HG02571 (cell line): Measurements from ENCODE around the gene SFXN5.

Source experiments
- ATAC-seq: cut with Tn5 transposase; IDR thresholded peaks from one replicate; pipeline ENCODE4 v1.9.1; 2021; ENCODE audit warnings: mild to moderate bottlenecking, moderate library complexity; ENCODE audit not compliant: unreplicated experiment

Gene SFXN5

DNA sequence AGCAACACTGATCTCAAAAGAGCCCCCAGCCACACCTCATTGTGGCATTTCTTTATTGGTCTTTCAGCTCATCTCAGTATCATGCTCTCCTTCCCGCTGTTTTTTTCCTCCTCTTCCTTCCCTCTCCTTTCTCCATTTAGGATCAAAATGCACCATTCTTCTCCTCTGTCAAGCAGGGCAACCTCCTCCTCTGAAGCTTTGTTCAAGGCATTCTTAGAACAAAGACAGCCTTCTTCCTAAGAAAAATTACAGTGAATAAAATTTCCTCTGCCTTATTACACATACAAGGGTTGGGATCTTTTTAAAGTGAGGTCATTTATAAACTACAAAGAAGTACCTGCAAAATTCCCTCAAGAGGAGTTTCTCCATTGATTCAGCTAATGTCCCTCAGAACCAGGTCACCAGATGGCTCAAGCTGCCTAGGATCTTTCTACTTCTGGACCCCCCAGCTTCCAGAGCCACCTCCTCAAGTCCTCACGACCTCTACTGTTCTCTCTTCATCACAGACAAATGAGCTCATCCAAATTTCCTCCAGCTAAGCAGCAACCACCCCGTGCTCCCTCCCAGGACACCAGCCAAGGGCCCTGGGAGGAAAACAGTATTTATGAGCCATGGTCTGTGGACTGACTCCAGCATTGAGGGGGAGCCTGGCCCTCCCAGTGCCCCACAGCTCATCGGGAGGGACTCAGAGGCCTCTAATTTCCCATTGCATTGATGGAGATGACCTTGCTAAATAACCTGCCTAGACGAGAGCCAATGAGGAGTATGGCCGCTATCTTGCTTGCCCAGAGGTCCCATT, 18.0 kb downstream of the SFXN5 start:
- no peak for ATAC-seq

DNA sequence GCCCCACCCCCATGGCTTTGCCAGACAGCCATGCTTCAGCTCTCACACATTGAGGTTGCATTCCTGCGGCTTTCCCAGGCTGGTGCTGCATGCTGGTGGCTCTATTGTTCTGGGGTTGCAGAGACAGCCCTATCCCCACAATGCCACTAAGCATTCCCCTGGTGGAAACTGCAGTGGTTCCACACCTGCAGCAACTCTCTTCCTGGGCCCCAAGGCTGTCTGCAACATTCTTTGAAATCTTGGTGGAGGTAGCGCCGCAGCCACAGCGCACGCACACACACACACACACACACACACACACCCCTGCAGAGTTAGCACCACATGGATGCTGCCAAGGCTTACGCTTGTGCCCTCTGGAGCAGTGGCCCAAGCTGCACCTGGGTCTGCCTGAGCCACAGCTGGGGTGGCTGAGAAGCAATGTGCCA, 21.4 kb downstream of the SFXN5 start:
- ATAC-seq = no peak

DNA sequence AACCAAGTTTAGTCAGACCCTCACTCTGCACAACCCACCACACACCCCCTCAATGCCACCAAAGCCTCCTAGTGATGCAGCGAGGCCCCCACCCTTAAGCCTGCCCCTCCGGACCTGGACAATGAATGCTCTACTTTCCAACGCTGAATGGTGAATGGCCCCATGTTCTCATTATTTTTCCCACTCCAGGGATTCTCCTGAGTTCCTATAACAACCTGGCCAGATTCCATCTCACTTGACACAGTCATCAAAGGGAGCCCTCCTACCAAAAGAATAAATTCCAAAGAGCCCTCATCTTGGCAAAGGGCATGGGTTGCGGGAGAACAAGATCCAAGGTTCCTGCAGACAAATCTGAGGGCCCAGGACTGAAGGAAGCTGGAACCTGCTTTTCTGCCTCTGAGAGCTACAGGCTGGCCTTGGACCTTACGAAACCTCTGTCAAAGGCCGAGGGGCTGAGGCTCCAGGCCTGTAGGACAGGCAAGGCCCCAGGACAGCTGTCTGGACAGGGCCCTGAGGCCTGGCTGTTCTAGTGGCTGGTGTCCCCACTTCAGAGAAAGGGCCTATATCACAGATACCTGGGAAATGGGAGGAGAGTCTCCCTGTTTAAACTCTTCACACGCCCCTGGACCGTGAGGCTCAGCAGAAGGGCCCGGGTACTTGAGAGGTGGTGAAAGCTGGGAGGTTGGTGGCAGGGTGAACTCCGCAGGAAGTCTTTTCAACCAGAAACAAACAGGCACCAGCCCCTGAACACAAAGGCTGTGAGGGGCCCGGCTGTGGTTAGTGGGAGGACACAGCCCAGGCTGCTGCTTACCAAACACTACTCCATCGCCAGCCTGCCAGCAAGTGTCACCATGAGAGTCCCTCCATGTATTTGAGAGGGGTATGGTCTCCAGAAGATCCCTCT, 27.3 kb downstream of the SFXN5 start:
- ATAC-seq = no peak

DNA sequence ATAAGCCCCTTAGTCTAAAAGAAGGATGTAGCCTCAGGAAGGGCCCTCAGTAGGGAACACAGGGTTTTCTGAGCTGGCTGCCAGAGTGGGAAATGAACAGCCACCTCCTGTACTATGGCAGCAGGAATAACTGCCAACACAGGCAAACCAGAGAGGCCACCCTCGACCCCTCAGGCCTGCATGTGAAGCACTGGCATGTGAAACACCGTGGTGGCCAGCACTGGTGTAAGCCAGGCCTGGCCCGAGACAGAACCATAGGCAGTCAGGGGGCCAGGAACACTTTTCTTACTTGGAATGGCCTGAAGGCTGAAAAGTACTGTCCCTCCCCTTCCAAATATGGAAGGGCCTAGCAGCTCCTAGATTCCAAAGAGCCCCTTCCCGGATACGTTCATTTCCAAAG, 28.2 kb downstream of the SFXN5 start:
- no peak for ATAC-seq

DNA sequence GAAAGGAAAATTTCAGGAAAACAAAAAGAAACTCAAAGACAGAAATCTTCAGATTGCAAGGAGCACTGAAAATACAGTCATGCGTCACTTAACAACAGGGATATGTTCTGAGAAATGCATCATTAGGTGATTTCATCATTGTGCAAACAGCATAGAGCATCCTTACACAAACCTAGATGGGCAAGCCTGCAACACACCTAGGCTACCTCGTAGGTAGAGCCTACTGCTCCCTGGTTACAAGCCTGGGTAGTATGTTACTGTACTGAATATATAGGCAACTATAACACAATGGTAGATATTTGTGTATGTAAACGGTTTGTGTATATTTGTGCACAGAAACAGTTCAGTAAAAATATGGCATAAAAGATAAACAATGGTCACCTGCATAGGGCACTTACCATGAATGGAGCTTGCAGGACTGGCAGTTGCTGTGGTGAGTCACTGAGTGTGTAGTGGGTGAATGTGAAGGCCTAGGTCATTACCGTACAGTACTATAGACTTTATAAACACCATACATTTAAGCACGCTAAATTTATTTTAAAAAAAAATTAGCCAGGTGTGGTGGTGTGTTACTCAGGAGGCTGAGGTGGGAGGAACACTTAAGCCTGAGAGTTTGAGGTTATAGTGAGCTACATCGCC, 33.4 kb downstream of the SFXN5 start:
- no peak for ATAC-seq

DNA sequence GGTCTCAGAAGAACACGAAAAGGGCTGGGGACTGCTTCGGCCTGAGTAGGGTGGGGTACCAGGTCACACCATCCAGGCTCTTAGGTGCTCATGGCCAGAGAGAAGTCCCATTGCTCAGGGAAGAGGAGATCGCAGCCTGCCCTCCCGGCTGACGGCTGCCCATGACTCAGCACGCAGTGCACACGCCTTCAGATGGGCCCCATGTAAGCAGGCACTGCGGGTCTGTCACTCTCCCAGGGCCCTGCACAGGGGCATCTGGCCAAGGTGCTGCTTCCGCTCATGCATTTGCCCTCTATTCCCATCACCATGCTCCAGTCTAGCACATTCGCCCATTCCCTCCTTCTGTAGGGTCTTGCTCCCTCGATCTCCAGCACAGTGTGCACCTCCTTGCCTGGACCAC, 34.7 kb downstream of the SFXN5 start:
- ATAC-seq = no peak

DNA sequence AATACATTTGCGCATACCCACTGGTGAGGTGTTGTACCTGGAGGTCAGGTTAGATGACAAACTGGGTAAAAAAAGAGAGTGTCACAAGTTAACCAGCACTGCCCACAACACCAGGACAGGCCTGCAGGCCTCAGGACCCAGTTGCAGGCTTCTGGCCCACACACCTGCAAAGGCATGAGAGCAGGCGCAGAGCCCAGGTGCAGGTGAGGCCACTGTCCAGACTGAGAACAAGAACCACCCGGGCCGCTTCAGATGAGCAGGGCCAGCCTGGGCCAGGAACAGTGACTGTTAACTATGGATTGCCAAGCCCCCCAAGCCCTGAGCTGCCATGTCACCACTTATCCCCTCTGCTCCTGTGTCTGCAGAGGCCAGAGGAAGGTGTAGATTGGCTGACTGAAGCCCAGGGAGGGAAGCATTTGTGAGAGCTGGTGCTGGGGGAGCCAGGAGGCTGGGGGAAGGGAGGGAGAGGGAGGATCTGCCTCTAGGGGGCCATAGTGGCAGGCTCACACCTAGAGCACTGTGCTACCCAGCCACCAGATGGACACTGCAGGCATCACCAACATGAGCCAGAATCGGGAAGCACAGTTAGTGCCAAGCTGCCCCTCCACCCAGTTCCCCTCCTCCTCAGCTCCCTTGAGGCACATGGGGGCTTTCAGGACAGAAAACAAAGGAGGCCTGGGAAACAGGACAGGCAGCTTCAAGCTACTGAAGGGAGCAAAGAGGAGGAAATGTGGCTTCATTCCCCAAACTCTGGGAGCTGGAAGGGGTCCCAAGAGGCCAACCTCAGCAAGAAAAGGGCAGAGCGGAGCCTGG, 35.4 kb downstream of the SFXN5 start:
- ATAC-seq = no peak

DNA sequence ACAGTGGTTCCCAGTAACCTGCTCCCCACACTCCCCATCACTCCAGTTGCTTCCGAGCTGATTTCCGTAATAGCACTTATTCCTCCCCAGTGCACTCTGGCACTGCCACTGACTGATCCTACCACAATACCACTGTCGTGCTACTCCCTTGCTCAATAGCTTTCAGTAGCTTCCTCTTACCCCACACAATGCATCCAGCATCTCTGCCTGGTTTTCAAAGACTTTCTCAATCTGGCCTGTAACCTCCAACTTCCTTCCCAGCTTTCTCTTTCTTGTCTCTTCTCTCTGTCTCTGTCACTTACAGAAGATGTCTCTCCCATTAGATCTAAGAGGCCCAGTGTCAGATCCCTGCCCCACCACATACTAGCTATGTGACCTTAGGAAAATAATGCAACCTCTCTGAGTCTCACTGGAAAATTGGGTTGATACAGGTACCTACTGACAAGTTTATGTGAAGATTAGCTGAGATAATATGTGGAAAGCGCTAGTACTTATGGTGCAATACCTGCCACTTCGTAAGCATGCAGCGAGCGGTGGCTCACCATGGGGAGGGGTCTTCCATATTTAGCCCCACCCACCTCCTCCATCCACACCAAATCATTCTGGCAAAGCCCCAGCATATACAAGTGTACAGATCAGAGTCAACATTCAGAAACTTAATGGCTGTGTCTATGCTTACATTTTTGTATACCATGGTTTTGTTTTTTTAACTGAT, 36.7 kb downstream of the SFXN5 start:
- ATAC-seq = no peak

DNA sequence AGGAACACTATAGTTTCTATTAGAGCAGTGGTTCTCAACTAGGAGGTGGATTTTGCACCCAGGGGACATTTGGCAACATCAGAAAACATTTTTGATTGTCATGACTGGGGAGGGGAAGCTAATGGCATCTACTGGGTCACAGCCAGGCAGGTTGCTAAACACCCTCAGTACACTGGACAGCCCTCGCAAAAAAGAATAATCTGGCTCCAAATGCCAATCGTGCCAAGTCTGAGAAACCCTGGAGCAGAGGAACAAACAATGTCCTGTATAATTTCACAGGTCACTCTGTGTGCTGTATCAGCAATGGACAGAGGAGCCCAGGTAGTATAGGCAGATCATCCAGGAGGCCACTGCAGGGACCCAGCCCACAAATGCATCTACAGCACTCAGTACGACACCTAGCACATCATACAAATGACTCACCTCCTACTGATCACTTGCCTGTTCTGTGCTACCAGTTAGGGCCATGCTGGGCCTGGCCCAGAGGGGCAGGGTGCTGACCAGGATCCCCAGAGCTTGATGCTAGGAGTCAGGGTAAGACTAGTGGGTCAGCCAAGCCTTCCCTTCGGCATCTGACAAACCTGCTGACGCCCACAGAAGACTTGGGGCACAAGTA, 37.6 kb downstream of the SFXN5 start:
- ATAC-seq = no peak

DNA sequence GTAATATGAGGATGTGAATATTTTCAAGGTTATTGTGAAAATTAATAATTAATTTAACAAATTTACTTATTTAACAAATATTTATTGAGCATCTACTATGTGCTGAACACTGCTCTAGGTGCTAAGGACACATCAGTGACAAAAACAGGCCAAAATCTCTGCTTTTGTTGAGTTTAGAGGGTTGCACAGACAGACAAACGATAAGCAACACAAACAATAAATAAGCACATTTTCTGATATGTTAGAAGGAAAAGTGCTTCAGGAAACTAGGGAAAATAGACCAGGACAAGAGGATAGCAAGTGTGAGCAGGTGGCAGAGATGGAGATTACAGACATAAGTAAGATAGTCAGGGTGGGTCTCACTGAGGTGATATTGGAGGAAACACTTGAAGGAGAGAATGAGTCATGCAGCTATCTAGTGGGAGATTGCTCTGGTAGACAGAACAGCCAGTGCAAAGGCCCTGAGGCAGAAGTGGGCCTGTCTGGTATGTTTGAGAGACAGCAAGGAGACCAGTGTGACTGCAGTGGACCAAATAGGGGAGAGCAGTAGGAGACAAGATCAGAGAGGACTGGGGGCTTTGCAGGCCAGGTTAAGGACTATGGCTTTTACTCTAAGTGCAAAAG, 38.3 kb downstream of the SFXN5 start:
- no peak for ATAC-seq

DNA sequence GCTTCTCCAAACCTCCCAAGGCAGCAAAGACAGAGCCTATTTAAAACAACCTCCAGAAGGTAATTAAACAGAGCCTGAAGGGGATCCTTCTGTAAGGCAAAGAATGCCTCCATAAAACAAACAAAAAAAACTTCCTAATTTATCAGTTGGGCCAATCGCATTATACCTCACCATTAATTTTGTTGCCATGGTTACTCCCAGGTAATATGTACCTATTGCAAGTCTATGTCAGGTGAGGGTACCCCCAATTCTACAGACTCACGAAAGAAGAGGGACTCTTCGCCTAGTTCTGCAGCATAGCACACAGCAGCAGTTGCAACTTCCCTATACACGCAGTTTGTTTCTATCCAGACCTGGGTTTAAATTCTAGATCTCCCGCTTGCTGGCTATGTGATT, 38.8 kb downstream of the SFXN5 start:
- ATAC-seq = no peak

DNA sequence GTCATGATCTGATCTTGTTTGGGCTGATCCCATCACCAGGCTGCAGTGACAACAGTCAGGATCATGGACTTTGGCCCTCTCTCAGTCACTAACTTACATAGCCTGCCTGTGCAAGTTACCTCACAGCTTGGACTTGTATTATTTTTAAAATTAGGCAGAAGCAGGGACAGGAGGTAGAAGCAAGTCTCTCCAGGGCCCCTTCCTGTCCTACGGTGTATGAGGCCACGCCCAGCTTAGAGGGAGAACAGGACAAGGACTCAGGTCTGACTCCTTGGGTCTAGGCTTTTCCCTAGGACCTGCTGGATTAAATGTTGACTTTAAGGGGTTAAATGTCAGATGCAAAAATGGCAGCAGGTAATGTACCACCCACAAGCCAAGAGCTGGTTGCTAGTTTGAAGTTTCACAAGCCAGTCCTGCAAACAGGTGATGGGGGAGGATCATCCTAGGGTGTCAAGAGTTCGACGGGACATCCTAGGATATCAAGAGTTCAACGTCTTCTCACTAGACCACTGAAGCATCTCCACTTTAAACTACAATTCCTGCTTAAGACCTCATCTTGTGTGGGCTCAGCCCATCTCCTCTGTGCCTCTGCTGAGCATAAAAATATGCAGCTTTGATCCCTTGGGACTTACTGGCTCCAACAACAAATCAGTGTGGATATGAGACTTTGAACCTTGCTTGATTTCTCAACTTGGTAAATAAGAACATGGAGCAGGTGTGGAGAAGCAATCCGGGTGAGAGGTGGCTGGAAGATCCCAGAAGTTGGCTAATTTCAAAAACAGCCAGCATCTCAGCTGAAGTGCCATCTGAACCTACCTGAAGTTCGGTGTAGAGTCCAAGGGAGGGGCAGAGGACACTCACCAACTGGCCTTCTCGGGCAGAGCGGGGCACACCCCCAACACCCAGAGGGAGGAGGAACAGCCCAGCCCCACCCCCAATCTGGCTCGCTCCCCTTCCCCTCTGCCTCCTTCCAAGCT, 39.5 kb downstream of the SFXN5 start:
- no peak for ATAC-seq

DNA sequence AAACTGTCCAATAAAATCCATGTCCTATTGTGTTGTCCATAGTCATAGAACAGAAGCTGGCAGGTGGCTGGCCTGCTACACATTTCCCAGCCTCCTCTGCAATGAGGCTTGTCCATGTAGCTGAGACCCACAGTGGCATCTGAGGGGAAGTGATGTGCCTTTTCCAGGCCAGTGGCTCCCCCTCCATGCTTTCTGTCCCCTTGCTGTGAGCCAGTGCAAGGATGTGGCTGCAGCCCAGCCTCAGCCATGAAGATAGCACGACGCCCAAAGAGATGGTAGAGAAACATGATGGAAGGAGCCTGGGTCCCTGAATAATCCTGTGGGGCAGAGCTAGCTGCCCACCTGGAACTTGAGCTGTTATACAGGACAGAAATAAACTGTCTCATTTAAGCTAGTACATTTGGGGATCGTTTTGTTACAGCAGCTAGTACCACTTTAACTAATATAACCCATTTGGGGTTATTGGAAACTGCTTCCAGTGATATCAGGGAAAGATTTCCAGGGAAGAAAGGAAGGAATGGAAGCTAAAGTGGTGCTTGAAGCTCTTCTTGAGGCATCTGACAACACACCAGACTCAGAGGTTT, 40.3 kb downstream of the SFXN5 start:
- no peak for ATAC-seq

DNA sequence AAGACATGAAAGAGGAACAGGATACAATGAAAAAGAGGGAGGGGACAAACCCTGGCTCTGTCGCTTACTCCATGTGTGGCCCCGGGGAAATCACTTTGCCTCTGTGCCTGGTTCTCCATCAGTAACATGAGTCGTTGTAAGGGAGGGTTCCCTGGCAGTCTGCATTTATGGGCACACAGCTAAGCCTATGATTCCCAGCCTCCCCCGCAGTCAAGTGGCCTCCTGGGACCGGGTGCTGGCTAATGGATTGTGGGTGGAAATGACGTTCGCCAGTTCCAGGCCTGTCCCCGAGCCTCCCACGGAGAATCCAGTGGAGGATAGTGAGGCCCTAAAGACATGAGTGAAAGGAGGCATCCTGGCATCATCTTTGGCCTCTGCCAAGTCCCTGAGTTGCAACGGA, 42.7 kb downstream of the SFXN5 start:
- no peak for ATAC-seq

DNA sequence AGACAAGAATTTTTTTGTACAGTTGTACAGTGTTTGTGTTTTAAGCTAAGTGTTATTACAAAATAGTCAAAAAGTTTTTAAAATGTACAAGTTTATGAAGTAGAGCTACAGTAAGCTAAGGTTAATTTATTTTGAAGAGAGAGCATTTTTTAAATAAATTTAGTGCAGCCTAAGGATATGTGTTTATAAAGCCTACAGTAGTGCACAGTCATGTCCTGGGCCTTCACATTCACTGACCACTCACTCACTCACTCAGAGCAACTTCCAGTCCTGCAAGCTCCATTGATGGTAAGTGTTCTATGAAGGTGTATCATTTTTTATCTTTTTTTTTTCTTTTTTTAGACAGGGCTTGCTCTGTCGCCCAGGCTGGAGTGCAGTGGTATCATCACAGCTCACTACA, 44.2 kb downstream of the SFXN5 start:
- no peak for ATAC-seq

DNA sequence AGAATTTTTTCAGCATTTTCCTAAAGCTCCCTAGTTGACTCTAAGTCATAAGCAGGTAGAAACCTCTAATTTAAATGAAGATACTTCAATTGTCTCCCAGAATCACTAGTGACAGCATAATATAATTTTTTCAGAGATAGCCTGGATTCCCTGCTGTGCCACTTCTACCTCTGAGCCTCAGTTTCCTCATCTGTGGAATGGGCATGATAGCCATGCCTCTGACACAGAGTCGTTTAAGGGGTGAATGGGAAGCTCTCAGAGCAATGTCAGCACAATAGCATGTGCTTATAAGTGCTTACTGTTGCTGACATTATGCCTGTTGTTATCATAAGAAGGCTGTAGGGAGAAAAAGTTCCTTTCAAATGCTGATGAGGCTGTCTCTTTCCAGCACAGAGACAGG, 48.0 kb downstream of the SFXN5 start:
- ATAC-seq = no peak

DNA sequence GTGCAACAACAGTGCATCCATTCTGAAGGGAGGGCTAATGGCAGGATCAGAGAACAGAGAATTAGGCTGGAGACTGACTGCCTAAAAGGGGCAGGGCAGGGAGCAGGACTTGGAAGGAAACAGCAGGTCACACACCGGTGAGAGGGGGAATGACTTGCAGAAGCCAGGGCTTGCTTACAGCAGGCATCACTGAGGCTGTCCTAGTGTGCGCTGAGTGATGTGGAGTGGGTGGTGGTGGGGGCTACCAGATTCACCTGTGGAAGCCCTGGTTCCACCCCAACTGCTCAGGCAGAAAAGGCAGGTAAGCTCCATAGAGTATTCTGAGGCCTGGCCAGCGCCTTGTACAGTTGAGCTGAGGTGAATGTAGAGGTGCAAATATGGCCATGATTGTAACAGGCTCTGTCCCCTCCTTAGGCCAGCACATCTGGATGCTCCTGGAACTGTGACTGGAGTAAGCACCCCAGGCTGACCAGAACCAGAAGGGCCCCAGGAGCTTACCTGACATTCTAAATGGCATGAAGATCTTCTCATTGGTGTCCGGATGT, 49.4 kb downstream of the SFXN5 start:
- no peak for ATAC-seq
